ENCODE results near the gene OSBPL7. TPM values are rescaled to one million over a fixed set of nuclear protein-coding genes. Genes with fewer than 3 reads are reported as not detected.

Gene OSBPL7
- polyA plus RNA-seq, 2 of the 4 experiments (the other 2 are of a cell fraction), result 7.0 to 15.4 TPM

- ChIA-PET CTCF (interaction anchor here (0.6 to 36.3 kb wide), 15 partner anchors 7 to 337 kb away, joined by 3 to 1860 read pairs (median 5); partner anchors contain the start of genes CDK5RAP3, OSBPL7, SP2 and SP6), POLR2A (interaction anchor here (2.0 kb wide), 1 partner anchor 58 kb away, joined by 11 read pairs; the partner anchor contains the start of gene SP2)
- ATAC-seq (no peak), DNase-seq (ENCODE audit: low read depth in 1 of 2, low spot score in 1 of 2) (no peak), FAIRE-seq (no peak)
- Histone ChIP-seq H3K4me3 (no peak overlapping the region), H3K9me3 (no peaks in the 10 kb centered on the region), H3K4me1 (peaks cover 14% of the 10 kb centered on the region), H3K4me2 (no peak overlapping the region), H3K27ac (no peak overlapping the region)
- TF ChIP-seq CTCF (IDR thresholded peaks at IDR 0.05) (no peak), MAZ (IDR thresholded peaks at IDR 0.05; ENCODE audit: borderline replicate concordance, low read depth, low read length) (no peak), CHD4 (IDR thresholded peaks at IDR 0.05; ENCODE audit: borderline replicate concordance) (no peak), RCOR1 (IDR thresholded peaks at IDR 0.05; ENCODE audit: low read depth, low read length) (no peak), ELK1 (IDR thresholded peaks at IDR 0.05; ENCODE audit: low read depth, low read length) (no peak), KDM5A (IDR thresholded peaks at IDR 0.05) (no peak), EHF (CRISPR knock-in tag; IDR thresholded peaks at IDR 0.05) (no peak), HOXB13 (CRISPR knock-in tag; IDR thresholded peaks at IDR 0.05; ENCODE audit: low read depth) (no peak), CHD2 (IDR thresholded peaks at IDR 0.05; ENCODE audit: low read length, partially characterized antibody) (no peak), JUNB (IDR thresholded peaks at IDR 0.05) (no peak), TFCP2L1 (CRISPR knock-in tag; IDR thresholded peaks at IDR 0.05) (no peak), TP53 (CRISPR knock-in tag; IDR thresholded peaks at IDR 0.05) (no peak), PHF8 (IDR thresholded peaks at IDR 0.05; ENCODE audit: borderline replicate concordance, low read depth) (no peak), FOSB (CRISPR knock-in tag; IDR thresholded peaks at IDR 0.05) (no peak), MYC (IDR thresholded peaks at IDR 0.05; ENCODE audit: borderline replicate concordance, low read length) (no peak), RFX5 (IDR thresholded peaks at IDR 0.05) (no peak), NR3C1 (IDR thresholded peaks at IDR 0.05) (no peak), BCL3 (IDR thresholded peaks at IDR 0.05) (no peak)
- 88% methylated on average over 13 of the region's 13 CpGs for WGBS (ENCODE audit: missing lambda C conversion rate)
These were observed 15.9 kb upstream of the OSBPL7 start for GRCh38 chr17:47837401-47838039.

GRCh38 chr17:47836601-47837000 lies 15.0 kb upstream of the OSBPL7 start:
- CTCF ChIA-PET, result interaction anchor here (0.5 to 36.3 kb wide), 15 partner anchors 8 to 336 kb away, joined by 3 to 1860 read pairs (median 4); partner anchors contain the start of genes CDK5RAP3, OSBPL7 and SP2

More at GRCh38 chr17:47836601-47837000, 15.0 kb upstream of the OSBPL7 start:
- FAIRE-seq (no peak), ATAC-seq (no peak), DNase-seq (ENCODE audit: low read depth in 1 of 2, low spot score in 1 of 2) (no peak)
- POLR2A ChIA-PET, result interaction anchor here (2.0 kb wide), 1 partner anchor 59 kb away, joined by 11 read pairs; the partner anchor contains the start of gene SP2
- TF ChIP-seq NPAS2 (CRISPR knock-in tag; IDR thresholded peaks at IDR 0.05; ENCODE audit: borderline replicate concordance) (no peak), EP300 (IDR thresholded peaks at IDR 0.05) (no peak), ZC3H11A (IDR thresholded peaks at IDR 0.05) (no peak), CBX8 (IDR thresholded peaks at IDR 0.05) (no peak), MAZ (IDR thresholded peaks at IDR 0.05; ENCODE audit: borderline replicate concordance, low read depth, low read length) (no peak), USF2 (IDR thresholded peaks at IDR 0.05) (no peak), PHF8 (IDR thresholded peaks at IDR 0.05; ENCODE audit: borderline replicate concordance, low read depth) (no peak), MAFK (IDR thresholded peaks at IDR 0.05; ENCODE audit: partially characterized antibody) (no peak), RAD21 (conservative IDR thresholded peaks at IDR 0.05 in 1 of 2, IDR thresholded peaks at IDR 0.05 in 1 of 2) (no peak), MYC (IDR thresholded peaks at IDR 0.05; ENCODE audit: borderline replicate concordance, low read length) (no peak), E2F6 (IDR thresholded peaks at IDR 0.05; ENCODE audit: borderline replicate concordance, low read depth) (no peak), FOSL2 (IDR thresholded peaks at IDR 0.05) (no peak), FOSL2 (CRISPR knock-in tag; IDR thresholded peaks at IDR 0.05) (no peak), JUNB (IDR thresholded peaks at IDR 0.05) (no peak), RARB (CRISPR knock-in tag; IDR thresholded peaks at IDR 0.05) (no peak), SREBF2 (IDR thresholded peaks at IDR 0.05) (no peak), TP53 (CRISPR knock-in tag; IDR thresholded peaks at IDR 0.05) (no peak)
- H3K4me2 ChIP-seq, result no peak overlapping the region
- WGBS (ENCODE audit: missing lambda C conversion rate), result 88% methylated on average over 3 of the region's 6 CpGs
- peaks cover 15% of the 10 kb centered on the region for H3K4me1 ChIP-seq
- H3K4me3 ChIP-seq, result no peak overlapping the region
- no peaks in the 10 kb centered on the region for H3K9me3 ChIP-seq
- H3K27ac ChIP-seq, result no peak overlapping the region
